ENCODE measurements around the gene ENOX1.

GRCh38 chr13:43303033-43303729 is 483.6 kb downstream of the ENOX1 start:
- peak; percentile 40 to 49 (median 44) for TF ChIP-seq CTCF (IDR thresholded peaks at IDR 0.05)
- TF ChIP-seq POLR2A (IDR thresholded peaks at IDR 0.05): no peak

Measured in testis (tissue), 2 donors.